GM21367 (cell line): ENCODE results near the gene MID1IP1.

Source experiments
- ATAC-seq: cut with Tn5 transposase; IDR thresholded peaks from one replicate; pipeline ENCODE4 v1.9.1; 2021; ENCODE audit not compliant: unreplicated experiment

MID1IP1 gene, protein sequence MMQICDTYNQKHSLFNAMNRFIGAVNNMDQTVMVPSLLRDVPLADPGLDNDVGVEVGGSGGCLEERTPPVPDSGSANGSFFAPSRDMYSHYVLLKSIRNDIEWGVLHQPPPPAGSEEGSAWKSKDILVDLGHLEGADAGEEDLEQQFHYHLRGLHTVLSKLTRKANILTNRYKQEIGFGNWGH

GRCh38 chrX:38800981-38801845 is at the start of gene MID1IP1:
MID1IP1 (plus strand) TSS chrX:38801459; CDS start chrX:38804947, 3,488 bp downstream.
- ATAC-seq = peak; percentile 43

- ATAC-seq = no peak
Observed at GRCh38 chrX:38754102-38754790, 47.0 kb upstream of the MID1IP1 start.

DNA sequence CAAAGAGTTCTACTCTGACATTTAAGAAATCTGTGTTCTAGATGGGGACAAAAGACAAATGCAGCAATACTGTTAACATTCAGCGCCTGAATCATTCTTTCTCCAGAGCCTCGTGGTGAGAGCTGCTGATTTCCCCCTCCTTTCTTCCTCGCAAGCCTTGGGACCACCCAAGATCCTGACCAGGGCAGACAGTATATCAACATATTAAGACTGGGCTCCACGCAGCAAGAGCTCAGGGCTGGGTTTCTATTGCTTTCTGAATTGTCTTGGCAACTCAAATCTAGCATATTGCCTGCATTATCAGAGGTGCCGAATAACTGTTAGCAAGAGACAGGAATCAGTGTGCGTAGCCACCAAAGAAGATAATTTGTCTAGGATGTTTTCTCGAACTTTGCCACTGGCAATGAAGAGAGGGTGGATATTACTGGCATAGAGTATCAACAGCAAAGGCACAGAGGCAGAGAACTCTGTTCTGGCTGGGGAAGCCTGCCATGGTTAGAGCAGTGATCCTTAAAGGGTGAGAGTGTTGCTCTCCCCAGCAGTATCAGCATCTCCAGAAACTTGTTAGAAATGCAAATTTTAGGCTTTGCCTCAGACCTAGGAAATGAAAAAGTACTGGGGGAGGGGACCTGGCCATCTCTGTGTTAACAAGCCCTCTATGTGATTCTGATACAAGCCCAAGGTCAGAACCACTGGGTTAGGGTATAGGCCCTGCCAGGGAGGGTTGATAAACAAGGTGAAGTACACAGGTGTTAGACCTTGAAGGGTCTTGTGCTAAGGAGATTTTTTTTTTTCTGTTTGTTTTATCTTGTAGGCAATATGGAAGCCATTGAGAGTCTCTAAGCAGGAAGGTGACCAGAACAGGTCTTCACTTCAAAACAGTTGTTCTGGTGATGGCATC is 46.2 kb upstream of the MID1IP1 start:
- ATAC-seq = no peak

GRCh38 chrX:38760883-38761282 is 40.4 kb upstream of the MID1IP1 start:
- no peak for ATAC-seq

DNA sequence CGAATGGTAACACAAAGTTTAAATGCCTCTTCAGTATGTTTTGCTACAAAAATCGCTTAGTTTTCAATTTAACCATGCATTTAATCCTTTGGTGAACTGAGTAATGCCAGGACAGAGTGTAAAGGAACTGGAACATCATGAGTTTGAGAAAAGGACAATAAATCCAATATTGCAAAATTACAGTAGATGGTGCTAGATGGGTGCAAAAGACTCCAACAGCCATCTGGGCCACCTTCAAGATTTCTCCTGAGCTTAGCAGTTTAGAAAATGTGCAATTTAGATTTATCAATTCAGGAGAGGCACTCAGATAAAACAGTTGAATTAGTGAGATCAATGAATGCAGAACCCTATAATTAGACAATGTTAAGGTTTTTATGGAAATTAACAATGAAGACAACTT is 33.2 kb upstream of the MID1IP1 start:
- no peak for ATAC-seq

DNA sequence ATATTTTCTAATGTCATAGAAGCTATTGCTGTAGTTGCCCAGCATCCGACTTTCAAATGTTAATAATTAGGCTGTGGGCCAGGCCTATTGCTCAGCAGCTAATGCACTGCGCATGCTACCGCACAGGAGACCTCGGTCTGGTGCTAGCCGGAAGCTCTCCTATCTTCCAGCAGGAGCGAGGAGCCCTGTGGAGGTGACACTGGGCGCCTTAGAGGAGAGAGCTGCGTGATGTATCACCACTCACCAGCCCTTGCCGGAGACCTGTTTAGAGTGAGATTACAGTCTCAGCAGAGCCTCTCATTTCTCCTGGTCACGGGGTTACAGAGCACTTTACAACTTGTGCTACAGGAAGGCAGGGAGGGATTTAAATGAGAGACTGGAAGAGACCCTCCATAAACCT is 31.1 kb upstream of the MID1IP1 start:
- no peak for ATAC-seq

DNA sequence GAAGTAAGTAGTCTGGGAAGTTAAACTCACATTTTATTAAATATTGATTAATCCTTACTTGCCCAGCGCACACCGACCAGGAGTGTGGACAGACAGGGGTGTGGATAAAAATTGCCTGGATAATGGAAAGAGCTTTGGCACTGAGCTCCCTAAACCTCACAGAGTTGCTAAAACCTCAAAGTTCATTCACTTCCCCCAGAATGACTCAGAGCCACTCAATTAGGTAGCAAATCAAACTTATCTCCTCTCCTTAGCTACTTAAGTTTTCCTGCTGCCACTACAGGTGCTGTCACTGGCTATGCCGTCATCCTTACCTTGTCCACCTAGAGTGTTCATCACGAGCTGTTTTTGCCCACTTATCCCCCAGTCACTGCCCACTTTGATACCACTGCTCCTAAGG is 27.0 kb upstream of the MID1IP1 start:
- ATAC-seq = no peak

- ATAC-seq = no peak
Observed at GRCh38 chrX:38796946-38797345, 4.3 kb upstream of the MID1IP1 start.

GRCh38 chrX:38798956-38799355 is 2.3 kb upstream of the MID1IP1 start:
- ATAC-seq = no peak

GRCh38 chrX:38799995-38800580 is 1.2 kb upstream of the MID1IP1 start:
- ATAC-seq = no peak

DNA sequence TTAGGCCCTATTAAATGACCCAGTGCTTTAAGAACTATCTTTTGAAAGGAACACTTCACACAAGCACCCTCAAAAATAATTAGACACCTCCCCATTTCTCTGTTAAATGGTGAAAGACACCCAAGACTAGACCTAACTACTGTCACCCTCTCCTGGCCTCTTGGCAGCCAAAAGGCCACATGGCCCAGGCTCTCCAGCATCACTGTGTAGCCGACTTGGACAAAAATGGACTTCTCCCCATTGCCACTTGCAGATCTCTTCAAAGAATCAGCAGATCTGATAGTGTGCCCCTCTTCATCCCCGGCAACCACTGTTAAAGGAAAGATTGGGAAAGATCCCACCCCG is 2.0 kb downstream of the MID1IP1 start:
- ATAC-seq = no peak

GRCh38 chrX:38803588-38804431 is 2.6 kb downstream of the MID1IP1 start:
- peak; percentile 50 for ATAC-seq

DNA sequence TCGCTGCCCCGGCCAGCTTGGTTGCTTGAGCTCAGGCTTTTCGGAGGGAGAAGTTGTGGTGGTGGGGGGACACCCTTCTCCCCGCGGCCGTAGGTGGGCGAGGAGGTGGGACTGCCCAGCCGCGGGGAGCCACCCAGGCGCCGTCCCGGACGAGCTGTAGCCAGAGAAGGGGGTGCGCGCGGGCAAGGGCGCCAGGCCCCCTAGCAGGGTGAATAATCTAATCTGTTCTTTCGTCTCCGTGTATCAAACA is 3.1 kb downstream of the MID1IP1 start:
- ATAC-seq = no peak

GRCh38 chrX:38804682-38805431 is 3.6 kb downstream of the MID1IP1 start:
- ATAC-seq = no peak

- no peak for ATAC-seq
Observed at GRCh38 chrX:38805432-38806389, 4.5 kb downstream of the MID1IP1 start.

DNA sequence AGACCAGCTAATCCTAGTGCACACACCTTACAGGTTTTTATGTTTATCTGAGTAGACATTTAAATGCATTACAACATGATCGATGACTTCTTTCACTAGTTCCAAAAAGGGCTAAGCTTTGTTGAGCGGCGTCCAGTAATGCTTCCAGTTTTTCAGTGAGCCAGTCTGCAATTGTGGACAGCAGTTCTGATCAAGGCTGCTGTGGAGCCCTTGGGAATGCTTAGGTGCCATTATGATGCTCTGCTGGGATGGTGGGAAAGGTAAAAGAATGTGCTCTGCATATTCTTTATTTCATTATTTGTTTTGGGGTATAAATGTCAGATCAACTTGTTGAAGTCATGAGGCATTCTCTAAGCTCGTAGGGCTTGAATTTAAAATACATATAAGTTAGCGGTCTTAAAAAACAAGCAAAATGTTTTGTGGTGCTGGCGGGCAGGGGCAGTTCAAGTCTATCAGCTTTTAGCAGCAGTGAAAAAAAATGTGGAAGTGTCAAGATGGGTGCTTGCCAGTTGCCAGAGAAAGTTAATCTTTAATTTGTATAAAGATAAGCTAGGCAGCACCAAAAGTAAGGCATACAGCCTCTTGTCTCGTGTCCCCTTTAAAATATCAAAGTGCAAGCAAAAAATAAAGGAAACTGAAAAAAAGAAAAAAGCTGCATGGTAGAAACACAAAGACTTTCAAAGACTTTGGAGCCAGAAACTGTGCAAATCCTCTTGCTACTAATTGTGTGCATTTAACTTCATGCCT is 5.8 kb downstream of the MID1IP1 start:
- ATAC-seq = no peak

DNA sequence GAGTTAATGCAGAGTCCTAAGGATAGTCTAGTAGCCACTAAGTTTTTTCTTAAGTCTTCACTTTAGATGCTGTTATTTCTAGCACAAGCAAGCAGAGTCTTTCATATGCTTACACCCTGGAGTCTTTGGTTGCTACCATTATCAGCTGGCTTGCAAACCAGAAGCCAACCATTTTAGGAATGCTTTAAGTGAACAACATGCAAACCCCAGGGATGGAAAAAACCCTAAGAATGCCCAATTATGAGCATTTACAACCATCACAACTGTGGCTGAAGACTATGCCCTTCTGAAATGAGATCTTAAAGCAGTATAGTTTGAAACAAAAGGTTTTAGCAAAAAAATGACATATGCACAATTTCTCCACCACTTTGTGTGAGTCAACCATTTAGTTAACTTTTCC is 6.6 kb downstream of the MID1IP1 start:
- no peak for ATAC-seq
